Endothelial cell of umbilical vein (primary cell): ENCODE results near the gene SRPX2. TPM values are rescaled to one million over a fixed set of nuclear protein-coding genes. Genes with fewer than 3 reads are reported as not detected.

Source experiments
- BruUV-seq: library from RNA; stranded (reverse); fragments of 400-500 nt; replicated peaks from 2 replicates; lab custom pipeline; 2021; lab: Mats Ljungman, UMichigan
- CTCF ChIA-PET: fragments of 300-600, 350-600 bp; sonication (Branson Sonifier 250); formaldehyde crosslinking; loops from one replicate; lab custom pipeline; 2021; ENCODE audit warnings: antibody characterized with exemption, inconsistent platforms; lab: Charles Lee
- POLR2A ChIA-PET: fragments of 300-600, 350-600 bp; sonication (Branson Sonifier 250); formaldehyde crosslinking; loops from one replicate; lab custom pipeline; 2021; ENCODE audit warnings: antibody characterized with exemption, inconsistent platforms; lab: Charles Lee
- DNase-seq: peaks from one replicate; pipeline ENCODE4 v3.0.0-alpha.2; 2011; ENCODE audit warnings: low read depth, low spot score
- FAIRE-seq: peaks from 2 replicates; lab custom pipeline; 2011; peaks lifted over from hg19 to GRCh38; lab: Jason Lieb, UNC
- H2AFZ ChIP-seq: 2 replicates; pipeline ENCODE4 v1.6.0; 2012; ENCODE audit warnings: low read depth, low read length, control low read depth, inconsistent platforms
- H3K27ac ChIP-seq: 2 replicates; pipeline ENCODE4 v1.5.1; 2011; ENCODE audit warnings: low read depth, mild to moderate bottlenecking, control low read depth, low read length, moderate library complexity; ENCODE audit not compliant: insufficient read depth
- H3K27me3 ChIP-seq, 2 experiments: 2 replicates each; pipeline versions ENCODE4 v1.6.0 to v1.6.1; 2011; ENCODE audit warnings: low read length in 2 of 2, mixed read lengths in 1 of 2; ENCODE audit not compliant: control insufficient read depth in 2 of 2, insufficient read depth in 2 of 2
- H3K36me3 ChIP-seq, 2 experiments: 2 replicates in 1 of 2; 3 replicates in 1 of 2; pipeline ENCODE4 v1.5.1; 2011; ENCODE audit warnings: low read length in 2 of 2, mild to moderate bottlenecking in 1 of 2, moderate library complexity in 1 of 2; ENCODE audit not compliant: control insufficient read depth in 2 of 2, insufficient read depth in 2 of 2; ENCODE audit errors: extremely low read depth in 1 of 2
- H3K4me1 ChIP-seq: 3 replicates; pipeline ENCODE4 v1.5.1; 2011; ENCODE audit warnings: mild to moderate bottlenecking, low read length; ENCODE audit not compliant: control insufficient read depth, insufficient read depth; ENCODE audit errors: extremely low read depth
- H3K4me2 ChIP-seq: 2 replicates; pipeline ENCODE4 v1.6.1; 2011; ENCODE audit warnings: low read length, control low read depth, mixed read lengths; ENCODE audit not compliant: insufficient read depth
- H3K4me3 ChIP-seq, 3 experiments: fragments of 200-600 bp in 1 of 3; sonication (generic), shearing (Covaris generic) in 1 of 3; replicated peaks in 1 of 3; 2 replicates each; pipeline ENCODE4 v1.5.1; 2011 to 2016; ENCODE audit warnings: control low read depth in 3 of 3, low read length in 3 of 3, mild to moderate bottlenecking in 2 of 3, inconsistent platforms in 1 of 3, low read depth in 1 of 3, moderate library complexity in 1 of 3; ENCODE audit not compliant: insufficient read depth in 1 of 3
- H3K79me2 ChIP-seq: 2 replicates; pipeline ENCODE4 v1.6.0; 2012; ENCODE audit warnings: low read length, inconsistent platforms; ENCODE audit not compliant: control insufficient read depth, insufficient read depth
- H3K9ac ChIP-seq: replicated peaks from 2 replicates; pipeline ENCODE3; 2011; ENCODE audit warnings: low read length, control low read depth; ENCODE audit not compliant: insufficient read depth; ENCODE audit errors: extremely low read depth
- H3K9me1 ChIP-seq: replicated peaks from 3 replicates; pipeline ENCODE4 v1.6.0; 2011; ENCODE audit warnings: mild to moderate bottlenecking, low read length; ENCODE audit not compliant: control insufficient read depth, insufficient read depth; ENCODE audit errors: extremely low read depth
- H3K9me3 ChIP-seq: replicated peaks from 2 replicates; pipeline ENCODE4 v1.5.1; 2012; ENCODE audit warnings: low read length, inconsistent platforms; ENCODE audit not compliant: control insufficient read depth, insufficient read depth
- H4K20me1 ChIP-seq: replicated peaks from 2 replicates; pipeline ENCODE3; 2011; ENCODE audit warnings: mild to moderate bottlenecking, low read length; ENCODE audit not compliant: control insufficient read depth, insufficient read depth; ENCODE audit errors: extremely low read depth
- CTCF ChIP-seq, 2 donors: IDR thresholded peaks; 1 replicate in 1 of 2; 2 replicates in 1 of 2; pipeline ENCODE4 v1.5.1; 2011; ENCODE audit warnings: low read length in 2 of 2, mild to moderate bottlenecking in 2 of 2, moderate library complexity in 2 of 2, control low read depth in 1 of 2, inconsistent platforms in 1 of 2, low read depth in 1 of 2; ENCODE audit not compliant: insufficient read depth in 1 of 2; ENCODE audit errors: extremely low read depth in 1 of 2
- EZH2 ChIP-seq: IDR thresholded peaks from 2 replicates; pipeline ENCODE4 v1.6.1; 2012; ENCODE audit warnings: borderline replicate concordance, low read depth, mild to moderate bottlenecking, moderate library complexity, low read length, inconsistent platforms; ENCODE audit not compliant: severe bottlenecking
- FOS ChIP-seq: IDR thresholded peaks from 2 replicates; pipeline ENCODE4 v1.6.1; 2011; ENCODE audit warnings: mild to moderate bottlenecking, low read length, moderate library complexity, borderline replicate concordance; ENCODE audit not compliant: insufficient read depth
- GATA2 ChIP-seq: IDR thresholded peaks from 2 replicates; pipeline ENCODE4 v1.7.0; 2011; ENCODE audit warnings: low read depth, mild to moderate bottlenecking, moderate library complexity, mixed read lengths, low read length; ENCODE audit not compliant: insufficient read length, insufficient read depth
- JUN ChIP-seq: IDR thresholded peaks from 2 replicates; pipeline ENCODE4 v1.6.1; 2011; ENCODE audit warnings: borderline replicate concordance, low read depth; ENCODE audit not compliant: insufficient read length, insufficient read depth
- MAX ChIP-seq: IDR thresholded peaks from 2 replicates; pipeline ENCODE4 v1.6.1; 2011; ENCODE audit not compliant: insufficient read depth, insufficient read length
- MYC ChIP-seq: IDR thresholded peaks from one replicate; pipeline ENCODE4 v1.6.1; 2011; ENCODE audit warnings: mild to moderate bottlenecking, low read depth, low read length
- POLR2A ChIP-seq: IDR thresholded peaks from 2 replicates; pipeline ENCODE4 v1.6.1; 2012; ENCODE audit warnings: low read depth, mild to moderate bottlenecking, control low read depth, low read length
- POLR2AphosphoS5 ChIP-seq: IDR thresholded peaks from 2 replicates; pipeline ENCODE4 v1.6.1; 2012; ENCODE audit warnings: low read depth, mild to moderate bottlenecking, control low read depth, low read length, moderate library complexity; ENCODE audit not compliant: insufficient read depth
- dilution Hi-C: fragments of 300-500 bp; cut with MboI; formaldehyde crosslinking; loops from one replicate; pipeline ENCODE4 v1.15.0; 2019; ENCODE audit warnings: low sequenced_read_pairs; ENCODE audit not compliant: extremely low pct_ligation_motif_present
- intact Hi-C: fragments of 100-400 bp; cut with micrococcal nuclease; formaldehyde crosslinking; loops from one replicate; pipeline ENCODE4 v1.10.0; 2022
- polyA plus RNA-seq, 4 experiments: library from polyadenylated mRNA; depleted of rRNA in 3 of 4; stranded (reverse) in 3 of 4; unstranded in 1 of 4; fragments of >200 nt; gene quantifications; 2 replicates each; pipeline versions ENCODE4 v1.2.1 to v1.2.3, GENCODE V29; 2011 to 2012; ENCODE audit warnings: missing spikeins in 1 of 4
- total RNA-seq: library from RNA; stranded (reverse); gene quantifications from 2 replicates; pipeline ENCODE4 v1.2.3, GENCODE V29; 2021

Gene SRPX2
- total and polyA plus RNA-seq, 2 donors (not counting 3 experiments of a cell fraction or from before 2014, with no cell fraction given) = 124 to 265 TPM

- Histone ChIP-seq H3K9me1 (no peaks in the 10 kb centered on the region), H3K9ac (no peak overlapping the region), H3K36me3 (peaks cover 0 to 2% of the 10 kb centered on the region in 2 experiments), H3K4me2 (no peak overlapping the region), H3K4me1 (no peaks in the 10 kb centered on the region), H3K27ac (no peak overlapping the region), H3K79me2 (no peaks in the 10 kb centered on the region), H3K9me3 (no peaks in the 10 kb centered on the region), H3K27me3 (no peaks in the 10 kb centered on the region), H3K4me3 (no peak overlapping the region), H2AFZ (no peak overlapping the region), H4K20me1 (no peaks in the 10 kb centered on the region)
- intact Hi-C loops = no loop called here
- ChIA-PET POLR2A (no interaction called here), CTCF (interaction anchor here (1.5 kb wide), 1 partner anchor 70 kb away, joined by 7 read pairs; no protein-coding TSS in a partner anchor)
- dilution Hi-C loops = no loop called here
- DNase-seq = no peak
- no TSS peak for BruUV-seq
- TF ChIP-seq POLR2AphosphoS5 (no peak), JUN (no peak), GATA2 (no peak), POLR2A (no peak), FOS (no peak), MYC (no peak), MAX (no peak), CTCF (IDR thresholded peaks at IDR 0.05; ENCODE audit: extremely low read depth in 1 of 2, insufficient read depth in 1 of 2, low read depth in 1 of 2, low read length in 2 of 2) (no peak), EZH2 (no peak)
- no peak for FAIRE-seq
Observed at GRCh38 chrX:100698551-100698950, 54.6 kb downstream of the SRPX2 start.
